Measurements from ENCODE around the gene FEM1A. TPM values are rescaled to one million over a fixed set of nuclear protein-coding genes. Genes with fewer than 3 reads are reported as not detected.
A peak's percentile ranks its signal among the peaks of the same experiment; 100 is the strongest.

The FEM1A gene
- total and polyA plus RNA-seq, 2 of the 13 experiments (the other 11 are each of a cell fraction or from before 2014, with no cell fraction given): 3.2 to 10.8 TPM

DNA sequence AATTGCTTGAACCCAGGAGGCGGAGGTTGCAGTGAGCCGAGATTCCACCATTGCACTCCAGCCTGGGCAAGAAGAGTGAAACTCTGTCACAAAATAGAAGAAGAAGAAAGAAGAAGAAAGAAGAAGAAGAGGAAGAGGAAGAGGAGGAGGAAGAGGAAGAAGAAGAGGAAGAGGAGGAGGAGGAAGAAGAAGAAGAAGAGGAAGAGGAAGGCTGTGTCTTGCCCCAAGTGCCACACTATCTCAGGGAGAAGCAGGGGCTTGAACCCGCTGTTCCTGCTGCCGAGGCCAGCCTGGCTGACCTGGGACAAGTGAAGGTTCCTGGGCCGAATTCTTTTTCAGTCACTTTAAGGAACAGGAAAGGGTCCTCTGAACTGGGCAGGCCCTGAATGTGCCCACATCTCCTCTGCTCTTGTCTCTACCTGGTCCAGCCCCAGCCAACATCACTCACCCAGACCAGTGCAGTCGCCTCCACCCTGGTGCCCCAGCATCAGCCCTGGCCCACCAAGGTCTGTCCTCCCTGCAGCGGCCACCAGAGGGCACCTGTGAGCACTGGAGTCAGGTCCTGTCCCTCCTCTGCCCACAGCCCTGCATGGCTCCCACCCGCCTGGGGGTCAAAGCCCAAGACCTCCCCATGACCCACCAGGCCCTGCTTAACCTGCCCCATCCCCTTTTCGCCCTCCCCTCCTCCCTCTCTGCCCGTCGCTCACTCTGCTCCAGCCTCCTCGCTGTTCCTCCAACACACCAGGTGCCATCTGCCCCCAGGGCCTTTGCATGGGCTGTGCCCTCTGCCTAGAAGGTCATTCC lies 20.0 kb downstream of the FEM1A start (continued):
- TF ChIP-seq, protein P1, sequence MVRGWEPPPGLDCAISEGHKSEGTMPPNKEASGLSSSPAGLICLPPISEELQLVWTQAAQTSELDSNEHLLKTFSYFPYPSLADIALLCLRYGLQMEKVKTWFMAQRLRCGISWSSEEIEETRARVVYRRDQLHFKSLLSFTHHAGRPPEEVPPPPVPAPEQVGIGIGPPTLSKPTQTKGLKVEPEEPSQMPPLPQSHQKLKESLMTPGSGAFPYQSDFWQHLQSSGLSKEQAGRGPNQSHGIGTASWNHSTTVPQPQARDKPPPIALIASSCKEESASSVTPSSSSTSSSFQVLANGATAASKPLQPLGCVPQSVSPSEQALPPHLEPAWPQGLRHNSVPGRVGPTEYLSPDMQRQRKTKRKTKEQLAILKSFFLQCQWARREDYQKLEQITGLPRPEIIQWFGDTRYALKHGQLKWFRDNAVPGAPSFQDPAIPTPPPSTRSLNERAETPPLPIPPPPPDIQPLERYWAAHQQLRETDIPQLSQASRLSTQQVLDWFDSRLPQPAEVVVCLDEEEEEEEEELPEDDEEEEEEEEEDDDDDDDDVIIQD (CRISPR knock-in tag; IDR thresholded peaks at IDR 0.05; ENCODE audit: low read depth): no peak
- TF ChIP-seq KDM3A (CRISPR knock-in tag; IDR thresholded peaks at IDR 0.05; ENCODE audit: low read depth) (no peak), NONO (IDR thresholded peaks at IDR 0.05) (no peak), NONO (CRISPR knock-in tag; conservative IDR thresholded peaks at IDR 0.05) (no peak), ZNF891 (CRISPR knock-in tag; IDR thresholded peaks at IDR 0.05) (peak; percentile 22; the same call in 1 of the 2 replicates), ZNF879 (CRISPR knock-in tag; IDR thresholded peaks at IDR 0.05) (0 out of 2 replicates have a peak, but pooled peaks have one; percentile 54), DNMT3B (CRISPR knock-in tag; conservative IDR thresholded peaks at IDR 0.05) (no peak), MXD4 (CRISPR knock-in tag; IDR thresholded peaks at IDR 0.05) (0 out of 2 replicates have a peak, but pooled peaks have one; percentile 33)
- TF ChIP-seq, protein P2, sequence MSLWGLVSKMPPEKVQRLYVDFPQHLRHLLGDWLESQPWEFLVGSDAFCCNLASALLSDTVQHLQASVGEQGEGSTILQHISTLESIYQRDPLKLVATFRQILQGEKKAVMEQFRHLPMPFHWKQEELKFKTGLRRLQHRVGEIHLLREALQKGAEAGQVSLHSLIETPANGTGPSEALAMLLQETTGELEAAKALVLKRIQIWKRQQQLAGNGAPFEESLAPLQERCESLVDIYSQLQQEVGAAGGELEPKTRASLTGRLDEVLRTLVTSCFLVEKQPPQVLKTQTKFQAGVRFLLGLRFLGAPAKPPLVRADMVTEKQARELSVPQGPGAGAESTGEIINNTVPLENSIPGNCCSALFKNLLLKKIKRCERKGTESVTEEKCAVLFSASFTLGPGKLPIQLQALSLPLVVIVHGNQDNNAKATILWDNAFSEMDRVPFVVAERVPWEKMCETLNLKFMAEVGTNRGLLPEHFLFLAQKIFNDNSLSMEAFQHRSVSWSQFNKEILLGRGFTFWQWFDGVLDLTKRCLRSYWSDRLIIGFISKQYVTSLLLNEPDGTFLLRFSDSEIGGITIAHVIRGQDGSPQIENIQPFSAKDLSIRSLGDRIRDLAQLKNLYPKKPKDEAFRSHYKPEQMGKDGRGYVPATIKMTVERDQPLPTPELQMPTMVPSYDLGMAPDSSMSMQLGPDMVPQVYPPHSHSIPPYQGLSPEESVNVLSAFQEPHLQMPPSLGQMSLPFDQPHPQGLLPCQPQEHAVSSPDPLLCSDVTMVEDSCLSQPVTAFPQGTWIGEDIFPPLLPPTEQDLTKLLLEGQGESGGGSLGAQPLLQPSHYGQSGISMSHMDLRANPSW (CRISPR knock-in tag; IDR thresholded peaks at IDR 0.05; ENCODE audit: borderline replicate concordance): no peak
- TF ChIP-seq, protein P3, sequence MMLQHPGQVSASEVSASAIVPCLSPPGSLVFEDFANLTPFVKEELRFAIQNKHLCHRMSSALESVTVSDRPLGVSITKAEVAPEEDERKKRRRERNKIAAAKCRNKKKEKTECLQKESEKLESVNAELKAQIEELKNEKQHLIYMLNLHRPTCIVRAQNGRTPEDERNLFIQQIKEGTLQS (CRISPR knock-in tag; IDR thresholded peaks at IDR 0.05): no peak
